Renal pelvis (tissue), 4 donors: ENCODE data around the gene CHST15. TPM values are rescaled to one million over a fixed set of nuclear protein-coding genes. Genes with fewer than 3 reads are reported as not detected.

ENCODE experiments used
- DNase-seq: peaks from one replicate; pipeline ENCODE4 v3.0.0-alpha.2; 2013
- polyA plus RNA-seq, 3 donors: library from polyadenylated mRNA; unstranded; fragments of 120-200 nt; gene quantifications; one replicate each; pipeline ENCODE4 v1.2.1, GENCODE V29; 2013; ENCODE audit not compliant: insufficient read length in 3 of 3

Gene CHST15
- polyA plus RNA-seq, 3 donors: 17.3 to 20.3 (median 20.3) TPM

DNA sequence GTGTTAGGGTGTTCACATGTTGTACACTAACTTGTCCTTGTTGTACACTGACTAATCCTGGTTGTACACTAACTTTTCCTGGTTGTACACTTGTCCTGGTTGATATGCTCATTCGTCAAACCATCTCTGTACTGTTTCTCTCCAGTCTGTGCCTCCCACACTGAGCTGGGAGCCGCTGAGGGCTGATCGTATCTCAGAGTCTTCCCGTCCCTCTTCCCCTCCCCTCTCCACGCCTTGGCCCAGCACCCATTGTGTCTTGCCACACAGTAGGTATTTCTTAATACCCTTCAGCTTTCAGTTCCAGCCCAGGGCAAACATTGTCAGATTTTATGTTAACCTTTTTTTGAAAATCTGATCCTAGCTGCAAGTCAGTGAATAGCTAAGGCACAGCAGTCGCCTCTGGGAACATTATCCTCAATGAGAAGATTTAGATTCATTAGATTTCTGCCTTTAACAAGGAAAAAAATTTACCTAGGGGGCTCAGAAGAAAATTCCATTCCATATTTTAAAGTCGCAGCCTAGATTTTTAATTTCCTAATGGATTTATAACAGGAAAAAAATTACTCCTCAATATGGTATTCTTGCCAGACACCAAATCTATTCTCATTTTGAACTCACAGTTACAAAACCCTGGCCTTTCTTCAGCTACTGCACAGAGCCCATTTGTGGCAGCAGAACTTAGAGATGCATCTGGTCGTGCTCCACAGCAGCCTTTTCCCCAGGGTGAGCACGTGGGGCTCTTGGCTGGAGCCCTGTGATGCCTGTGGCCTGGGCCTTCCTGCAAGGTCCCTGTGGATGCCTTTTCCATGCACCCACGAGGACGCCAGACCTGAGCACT, 33.0 kb upstream of the CHST15 start:
- no peak for DNase-seq

DNA sequence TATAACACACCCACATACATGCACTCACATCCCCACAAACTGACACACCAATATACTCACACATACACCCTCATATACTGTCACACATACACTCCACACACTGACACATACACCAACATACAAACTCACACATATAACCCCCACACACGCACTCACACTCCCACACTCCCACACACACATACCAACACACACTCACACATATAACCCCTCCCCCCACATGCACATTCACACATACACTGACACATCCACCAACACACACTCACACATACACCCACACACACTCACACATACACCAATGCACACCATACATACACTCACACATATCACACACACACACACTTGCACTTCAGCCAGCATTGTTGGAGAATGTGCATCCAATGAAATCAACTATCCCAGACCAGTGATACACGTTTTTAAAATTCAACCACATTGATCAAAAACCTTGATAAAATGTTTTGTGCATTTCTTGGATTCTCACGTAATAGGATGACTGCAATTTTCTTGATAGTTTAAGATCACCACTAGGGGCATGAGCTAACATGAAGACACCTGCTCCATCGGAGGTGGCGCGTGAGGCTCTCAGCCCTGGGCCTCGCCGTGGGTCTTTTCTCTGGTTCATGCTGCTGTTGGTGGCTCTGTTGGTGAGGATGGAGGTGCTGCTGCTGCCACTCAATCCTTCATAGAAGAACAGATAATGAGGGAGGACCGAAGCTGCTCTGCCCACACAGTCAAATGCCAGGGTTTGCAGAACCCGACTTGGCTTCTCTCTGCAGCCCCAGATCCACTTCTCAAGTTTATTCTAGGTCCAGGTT, 32.1 kb upstream of the CHST15 start:
- DNase-seq: no peak

DNA sequence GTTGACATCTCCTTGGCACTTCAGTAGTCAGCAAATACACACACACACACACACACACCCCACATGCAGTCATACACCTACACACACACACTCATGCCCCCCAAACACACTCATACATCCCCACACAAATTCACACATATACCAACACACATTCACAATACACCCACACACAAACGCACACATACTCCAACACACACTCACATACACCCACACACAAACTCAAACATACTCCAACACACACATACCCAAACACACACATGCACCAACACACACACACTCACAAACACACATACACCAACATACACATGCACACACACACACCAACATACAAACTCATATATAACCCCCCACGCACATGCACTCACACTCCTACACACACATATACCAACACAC, 31.4 kb upstream of the CHST15 start:
- no peak for DNase-seq

DNA sequence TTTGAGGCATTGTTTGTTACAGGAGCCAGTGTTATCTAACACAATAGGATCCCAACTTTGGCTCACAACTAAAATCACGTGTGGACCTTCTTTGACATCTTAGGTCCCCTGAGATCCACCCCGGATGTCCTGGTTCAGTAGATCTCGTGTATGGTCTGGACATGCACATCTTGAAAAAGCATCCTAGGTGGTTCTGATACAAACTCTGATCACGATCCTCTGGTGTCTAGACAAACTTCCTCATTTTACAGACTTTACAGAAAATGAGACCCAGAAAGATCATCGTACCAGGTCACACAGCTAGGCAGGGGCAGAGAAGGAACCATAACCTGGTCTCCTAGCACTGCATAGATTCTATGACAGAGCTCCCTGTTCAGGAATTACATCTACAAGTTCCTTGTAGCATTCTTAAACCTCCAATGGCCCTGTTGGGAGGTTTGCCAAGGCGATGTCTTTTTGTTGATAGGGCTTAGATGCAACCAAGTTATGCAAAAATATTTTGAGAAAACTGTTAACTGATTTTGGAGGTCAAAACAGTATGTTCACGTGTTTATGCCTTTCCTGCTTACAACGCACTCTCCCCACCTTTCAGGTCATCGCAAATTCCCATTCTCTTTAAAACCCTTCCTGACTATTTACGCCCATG, 30.8 kb upstream of the CHST15 start:
- no peak for DNase-seq

DNA sequence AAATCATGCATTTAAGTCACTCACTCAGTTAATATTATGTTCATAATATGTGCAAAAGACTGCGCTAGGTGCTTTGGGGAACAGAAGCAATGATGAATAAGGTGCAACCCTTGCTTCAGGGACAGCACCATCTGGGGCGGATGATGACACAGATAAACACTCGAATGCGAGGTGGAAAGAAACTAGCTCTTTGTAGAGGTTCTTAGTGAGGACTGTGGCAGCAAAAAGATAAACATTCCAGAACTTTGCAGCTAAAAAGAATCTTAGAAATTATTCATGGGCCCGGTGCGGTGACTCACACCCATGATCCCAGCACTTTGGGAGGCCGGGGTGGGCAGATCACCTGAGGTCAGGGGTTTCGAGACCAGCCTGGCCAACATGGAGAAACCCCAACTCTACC, 29.8 kb upstream of the CHST15 start:
- DNase-seq: no peak

DNA sequence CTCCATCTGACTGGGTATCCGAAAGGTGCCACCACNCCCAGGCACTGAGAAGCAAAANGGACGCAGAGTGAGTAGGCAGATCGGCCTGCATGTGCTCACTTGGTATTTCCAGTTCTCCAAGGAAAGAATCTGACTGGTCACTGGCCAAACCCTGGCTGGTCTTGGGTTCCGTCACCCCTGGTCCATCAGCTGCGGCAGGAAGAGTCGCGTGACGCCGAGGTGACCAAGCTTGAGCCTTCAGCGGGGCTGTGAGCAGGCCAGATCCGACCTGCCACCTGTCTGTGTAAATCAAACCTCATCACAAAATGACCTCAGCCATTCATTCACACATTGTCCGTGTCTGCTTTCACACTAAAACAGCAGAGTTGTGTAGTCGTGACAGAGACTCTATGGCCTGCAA, 28.8 kb upstream of the CHST15 start:
- no peak for DNase-seq

DNA sequence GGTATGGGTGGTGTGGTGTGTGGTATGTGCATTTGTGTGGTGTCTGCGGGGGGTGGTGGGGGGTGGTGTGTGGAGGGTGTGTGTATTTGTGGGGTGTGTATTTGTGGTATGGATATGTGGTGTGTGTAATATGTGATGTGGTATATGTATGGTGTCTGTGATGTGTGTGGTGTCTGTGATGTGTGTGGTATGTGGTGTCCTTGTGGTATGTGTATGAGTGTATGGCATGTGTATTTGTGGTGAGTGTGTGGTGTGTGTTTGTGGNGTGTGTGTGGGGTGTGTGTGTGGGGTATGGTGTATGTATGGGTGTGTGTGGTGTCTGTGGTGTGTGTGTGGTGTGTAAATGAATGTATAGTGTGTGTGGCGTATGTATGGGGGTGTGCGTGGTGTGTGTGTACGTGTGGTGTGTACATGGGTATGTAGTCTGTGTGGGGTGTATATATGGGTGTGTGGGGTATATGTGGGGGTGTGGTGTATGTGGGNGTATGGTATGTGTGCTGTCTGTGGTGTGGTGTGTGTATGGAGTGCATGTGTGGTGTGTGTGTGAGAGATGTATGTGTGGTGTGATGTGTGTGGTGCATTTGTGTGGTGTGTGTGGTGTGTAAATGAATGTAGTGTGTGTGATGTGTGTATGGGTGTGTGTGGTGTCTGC, 27.1 kb upstream of the CHST15 start:
- DNase-seq: no peak

DNA sequence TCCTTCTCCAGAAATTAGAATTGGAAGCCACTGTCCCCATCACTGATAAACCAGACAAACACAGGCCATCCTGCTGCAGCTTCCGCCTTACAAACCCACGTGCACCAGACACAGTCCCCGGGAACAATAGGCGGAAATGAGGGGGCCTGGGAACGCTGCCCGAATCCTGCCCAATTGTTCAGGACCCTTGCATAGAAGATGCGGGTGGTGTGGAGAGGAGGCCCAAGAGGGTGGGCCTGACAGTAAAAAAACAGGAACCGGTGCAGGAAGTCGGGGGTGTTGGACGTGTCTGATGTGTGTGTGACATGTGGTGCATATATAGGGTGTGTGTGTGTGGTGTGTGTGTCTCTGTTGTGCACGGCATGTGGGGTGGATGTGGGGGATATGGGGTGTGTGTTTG, 26.5 kb upstream of the CHST15 start:
- DNase-seq: no peak

DNA sequence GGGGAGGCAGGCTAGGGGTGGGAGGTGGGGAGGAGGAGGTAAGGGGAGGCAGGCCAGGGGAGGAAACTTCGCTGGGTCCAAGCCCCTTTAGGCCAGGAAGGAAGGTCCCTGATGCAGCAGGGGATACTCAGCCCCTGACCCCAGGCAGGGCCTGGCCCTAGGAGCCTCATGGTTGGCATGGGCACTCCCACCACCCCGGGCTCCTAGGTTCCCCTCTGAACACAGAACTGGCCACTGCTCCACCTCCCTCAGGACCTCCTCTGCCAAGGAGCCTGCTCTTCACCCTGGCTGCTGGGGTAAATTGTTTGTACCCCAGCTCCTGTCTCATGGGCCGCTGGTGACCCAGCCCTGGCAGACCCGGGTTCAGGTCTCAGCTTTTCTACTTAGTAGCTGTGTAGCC, 25.8 kb upstream of the CHST15 start:
- no peak for DNase-seq

DNA sequence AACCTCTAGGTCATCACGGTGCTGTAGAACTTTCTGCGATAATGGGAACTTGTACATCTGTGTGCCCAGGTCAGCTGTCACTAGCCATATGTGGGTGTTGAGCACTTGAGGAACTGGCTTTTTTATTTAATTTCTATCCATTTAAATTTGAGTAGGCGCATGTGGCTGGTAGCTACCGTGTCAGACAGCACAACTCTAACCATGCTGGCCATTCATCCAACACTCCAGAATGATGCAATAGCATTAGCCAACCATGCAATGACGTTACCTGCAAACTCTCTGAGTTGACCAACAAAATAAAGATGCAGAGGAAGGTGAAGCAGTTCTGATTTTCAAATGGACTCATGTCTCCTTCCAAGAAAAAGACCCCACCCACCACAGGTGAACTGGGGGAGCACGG, 24.4 kb upstream of the CHST15 start:
- DNase-seq: no peak

DNA sequence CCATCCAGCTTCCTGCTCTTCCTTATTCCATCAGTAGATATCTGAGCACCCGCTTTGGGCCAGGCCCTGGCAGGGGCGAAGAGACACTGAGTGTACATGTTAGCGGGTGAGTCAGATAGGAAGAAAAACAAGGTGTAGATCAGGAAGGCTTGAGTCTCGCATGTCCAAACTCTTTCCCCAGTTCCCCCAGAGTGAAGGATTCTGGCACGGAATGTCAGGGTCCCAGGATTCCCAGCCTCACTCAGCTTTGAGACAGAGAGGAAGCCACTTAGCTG, 24.1 kb upstream of the CHST15 start:
- DNase-seq: no peak

DNA sequence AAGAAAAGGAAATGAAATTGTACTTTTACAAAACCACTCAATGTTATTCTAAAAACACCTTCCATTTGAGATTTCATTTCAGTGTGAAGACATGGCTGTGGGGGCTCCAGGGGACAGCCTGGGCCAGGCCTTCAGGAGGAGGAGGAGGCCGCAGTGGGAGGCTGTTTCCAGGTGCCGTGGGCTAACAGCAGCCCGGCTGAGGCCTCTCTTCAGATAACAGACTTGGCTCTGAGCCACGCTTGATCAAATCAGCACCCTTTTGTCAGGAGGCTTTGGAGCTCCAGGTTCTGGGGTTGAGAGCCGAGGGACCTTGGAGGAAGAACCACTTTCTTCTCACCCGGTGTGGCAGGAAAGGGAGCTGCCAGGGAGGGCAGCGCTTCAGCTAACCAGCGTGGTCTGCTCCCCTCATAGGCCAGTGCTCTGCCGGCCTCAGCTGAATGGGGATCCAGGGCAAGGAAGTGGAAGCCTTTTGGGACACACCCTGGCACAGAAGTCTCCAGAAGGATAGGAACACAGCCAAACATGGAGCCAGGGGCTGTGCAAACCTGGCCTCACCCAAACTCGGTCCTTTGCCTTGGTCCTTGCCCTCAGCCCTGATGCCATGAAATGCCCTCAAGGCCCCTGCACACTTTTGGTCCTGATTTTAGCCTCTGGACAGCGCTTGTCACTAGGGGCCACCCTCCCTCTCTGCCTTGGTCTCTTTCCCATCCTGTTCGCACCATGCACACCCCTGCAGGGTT, 23.5 kb upstream of the CHST15 start:
- DNase-seq: no peak

DNA sequence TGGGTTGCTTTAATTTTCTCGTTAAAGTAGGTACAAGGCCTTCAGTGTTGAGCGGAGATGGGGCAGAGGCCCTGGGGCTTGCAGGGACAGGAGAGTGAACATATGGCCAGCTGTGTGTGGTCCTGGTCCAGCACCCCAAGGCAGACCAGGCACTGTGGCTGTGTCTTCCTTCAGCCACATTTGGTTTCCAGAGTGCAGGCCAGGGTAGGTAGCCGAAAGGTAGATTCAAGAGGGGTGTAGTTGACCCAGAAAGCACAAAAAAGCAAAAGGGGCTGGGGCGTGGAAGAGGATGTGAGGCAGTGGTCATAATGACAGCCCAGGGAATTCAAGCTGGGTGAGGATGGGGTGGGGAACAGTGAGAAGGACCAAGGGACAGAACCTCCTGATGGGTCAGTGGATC, 21.3 kb upstream of the CHST15 start:
- DNase-seq: no peak

DNA sequence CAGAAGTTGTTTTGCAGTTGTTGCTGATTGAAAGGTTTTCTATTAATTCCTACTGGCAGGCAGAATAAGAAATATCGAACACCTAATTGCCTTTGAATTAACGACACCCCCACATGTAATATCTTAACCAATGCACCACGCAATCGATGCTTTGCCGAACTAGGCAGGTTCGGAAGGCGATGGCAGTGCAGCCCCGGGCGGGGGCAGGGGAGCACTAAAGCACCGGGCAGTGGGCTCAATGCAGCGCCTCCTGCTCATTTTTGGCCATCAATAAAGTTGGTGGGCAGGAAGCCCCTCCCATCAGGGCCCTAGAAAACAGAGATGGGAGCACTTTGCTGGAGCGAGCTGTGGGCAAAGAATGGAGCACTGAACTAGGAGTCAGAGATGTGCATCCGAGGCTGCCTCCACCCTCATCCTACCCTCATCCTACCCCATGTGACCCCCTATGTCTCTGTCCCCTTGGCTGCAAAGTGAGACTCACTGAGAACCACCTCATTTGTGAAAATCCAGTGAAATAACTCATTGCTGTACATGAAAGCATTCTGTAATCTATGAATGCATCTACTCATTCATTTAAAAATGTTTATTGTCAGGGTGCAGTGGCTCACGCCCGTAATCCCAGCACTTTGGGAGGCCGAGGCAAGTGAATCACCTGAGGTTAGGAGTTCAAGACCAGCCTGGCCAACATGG, 19.6 kb upstream of the CHST15 start:
- DNase-seq: no peak

DNA sequence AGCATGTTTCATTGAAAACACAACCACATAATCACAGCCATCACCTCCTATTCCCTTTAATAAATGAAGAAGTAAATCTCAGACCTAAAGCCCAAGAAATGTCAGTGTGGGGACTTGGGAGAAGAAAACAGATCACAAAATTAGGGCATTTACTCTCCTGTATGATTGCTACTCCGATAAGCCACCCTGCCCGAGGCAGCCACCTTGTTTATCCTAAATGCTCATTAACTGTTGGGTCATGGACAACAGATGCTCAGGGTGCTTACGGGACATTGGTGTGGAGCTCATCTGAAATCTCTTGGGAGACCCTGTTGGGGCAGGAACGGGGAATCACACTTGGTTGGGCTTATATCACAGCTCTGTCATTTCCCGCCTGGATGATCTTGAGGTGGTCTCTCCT, 17.5 kb upstream of the CHST15 start:
- no peak for DNase-seq

DNA sequence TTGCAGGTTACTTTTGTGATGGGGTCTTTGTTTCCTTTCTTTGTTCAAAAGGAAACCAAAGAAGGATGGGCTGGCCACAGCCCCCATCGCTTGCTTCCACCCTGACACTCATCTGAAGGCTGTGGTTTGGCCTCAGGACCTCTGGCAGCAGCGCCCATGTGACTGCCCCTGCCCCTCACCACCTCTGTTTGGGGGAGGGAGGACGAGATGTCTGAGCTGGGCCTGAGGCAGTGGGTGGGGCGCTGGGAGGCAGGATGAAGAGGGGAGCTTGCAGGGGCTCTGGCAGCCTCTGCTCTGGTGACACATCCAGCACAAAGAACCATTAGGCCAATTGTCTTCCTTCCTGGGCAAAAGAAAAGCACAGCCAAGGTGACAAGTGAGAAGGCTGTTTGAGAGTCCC, 15.9 kb upstream of the CHST15 start:
- DNase-seq: no peak

DNA sequence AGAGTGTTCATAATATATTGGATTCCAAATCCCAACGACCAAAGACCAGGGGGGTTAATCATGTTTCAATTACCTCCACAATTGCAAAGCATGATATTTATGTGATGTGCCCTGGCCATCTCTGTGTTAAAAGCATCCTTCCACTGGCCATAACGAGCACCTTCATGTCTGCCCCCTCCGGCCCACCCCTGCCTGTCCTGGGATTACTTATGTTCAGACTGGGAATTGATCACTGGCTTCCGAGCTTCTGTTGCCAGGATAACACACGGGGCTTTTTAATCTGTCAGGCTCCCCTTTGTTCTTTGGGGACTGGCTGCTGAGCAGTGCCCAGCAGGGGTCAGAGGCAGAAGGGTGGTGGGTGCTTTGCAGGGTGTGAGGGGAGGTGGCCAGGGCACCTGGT, 13.7 kb upstream of the CHST15 start:
- DNase-seq: no peak

DNA sequence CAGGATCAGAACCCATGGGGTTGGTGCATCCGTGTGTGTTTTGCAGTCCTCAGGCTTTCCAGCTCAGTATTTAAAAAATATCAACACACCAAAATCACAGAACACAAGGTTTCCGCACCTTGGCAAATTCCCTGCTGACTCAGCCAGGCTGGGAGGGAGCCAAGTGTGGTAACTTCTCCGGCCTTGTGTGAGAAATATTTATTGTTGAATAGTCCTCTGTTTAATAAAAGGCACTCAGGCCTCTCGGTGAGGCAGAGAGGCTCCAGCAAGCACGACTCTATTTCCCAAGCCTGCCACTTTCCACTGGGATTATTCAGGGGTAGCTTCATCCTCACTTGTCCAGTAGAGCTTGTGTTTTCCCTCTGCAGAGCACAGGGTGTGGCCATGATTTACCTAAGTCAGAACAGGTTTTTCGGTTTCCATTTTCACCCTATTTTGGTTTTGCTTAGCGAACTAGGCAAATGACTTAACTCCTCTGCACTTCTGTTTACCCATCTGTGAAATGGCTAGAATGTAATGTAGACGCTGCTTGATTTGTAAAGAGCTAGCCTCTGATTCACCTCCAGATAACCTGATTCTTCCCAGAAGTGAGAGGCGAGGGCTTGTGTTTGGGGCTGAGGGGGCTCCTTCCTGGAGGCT, 13.0 kb upstream of the CHST15 start:
- DNase-seq: no peak

DNA sequence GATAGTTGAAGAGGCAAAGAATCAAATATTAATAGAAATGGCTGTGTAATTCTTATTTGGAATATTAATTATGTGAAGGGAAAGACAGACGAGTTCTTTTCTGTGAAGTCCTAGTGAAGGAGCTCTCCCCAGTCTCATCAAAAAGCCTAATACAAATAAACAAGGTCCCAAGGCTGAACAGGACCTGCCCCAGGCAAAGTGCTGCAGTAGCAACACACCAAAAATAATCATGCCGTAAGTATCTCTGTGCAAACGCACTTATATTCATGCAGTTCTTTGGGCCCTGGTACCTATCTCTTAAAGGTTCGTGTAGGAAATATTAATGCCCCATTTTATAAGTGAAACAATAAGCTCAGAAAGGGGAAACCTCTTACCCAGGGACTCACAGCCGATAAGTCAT, 12.2 kb upstream of the CHST15 start:
- no peak for DNase-seq

DNA sequence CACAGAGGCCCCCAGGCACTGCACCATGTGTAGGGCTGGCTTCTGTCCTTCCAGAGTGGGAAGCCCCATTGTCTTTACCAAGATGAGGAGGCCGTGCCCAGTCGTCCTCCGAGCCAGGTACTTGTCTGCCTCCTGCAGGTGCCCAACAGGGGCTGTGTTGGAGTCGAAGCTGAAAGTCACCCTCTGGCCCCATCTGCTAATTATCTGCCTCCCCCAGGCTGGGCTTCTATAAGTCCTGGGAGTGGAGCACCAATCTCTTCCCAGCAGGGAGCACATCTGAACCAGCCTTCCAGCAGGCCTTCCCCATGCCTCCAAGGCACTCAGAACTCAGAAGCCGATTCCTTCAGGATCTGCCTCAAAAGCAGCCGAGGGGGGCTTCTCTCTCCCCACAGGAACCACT, 11.6 kb upstream of the CHST15 start:
- DNase-seq: no peak
